IMR-90 (cell line): ENCODE data around the gene ADAMTSL2. TPM values are rescaled to one million over a fixed set of nuclear protein-coding genes. Genes with fewer than 3 reads are reported as not detected.

Experiments used
- ATAC-seq: fragments of 200-7000 bp; cut with Tn5 transposase; 2 replicates; pipeline ENCODE4 v1.9.1; 2020; ENCODE audit warnings: low read depth, mild to moderate bottlenecking, moderate library complexity
- BruUV-seq: library from RNA; stranded (reverse); fragments of 400-500 nt; replicated peaks from 2 replicates; lab custom pipeline; 2021; lab: Mats Ljungman, UMichigan
- CTCF ChIA-PET: fragments of 300-600 bp; formaldehyde crosslinking; extraction: SDS; loops from one replicate; lab custom pipeline; 2021; ENCODE audit warnings: antibody characterized with exemption; lab: Yijun Ruan, JAX
- POLR2A ChIA-PET: fragments of 300-600 bp; sonication (Branson Sonifier 250); formaldehyde crosslinking; loops from one replicate; lab custom pipeline; 2022; ENCODE audit warnings: antibody characterized with exemption; ENCODE audit not compliant: unreplicated experiment; lab: Charles Lee
- DNase-seq: peaks from one replicate; pipeline ENCODE4 v3.0.0; 2013
- H2AFZ ChIP-seq: replicated peaks from 2 replicates; pipeline ENCODE3; 2013; ENCODE audit warnings: low read length, mild to moderate bottlenecking; ENCODE audit not compliant: poor library complexity
- H2AK5ac ChIP-seq: 2 replicates; pipeline ENCODE4 v1.6.1; 2013; ENCODE audit warnings: low read depth, low read length, inconsistent platforms
- H2AK9ac ChIP-seq: replicated peaks from 2 replicates; pipeline ENCODE3; 2013; ENCODE audit warnings: mild to moderate bottlenecking, low read depth, low read length, moderate library complexity; ENCODE audit not compliant: poor library complexity
- H2BK120ac ChIP-seq: 2 replicates; pipeline ENCODE4 v1.6.1; 2013; ENCODE audit warnings: low read depth, low read length, inconsistent platforms
- H2BK15ac ChIP-seq: 3 replicates; pipeline ENCODE4 v1.6.1; 2013; ENCODE audit warnings: low read depth, low read length, inconsistent platforms
- H2BK20ac ChIP-seq: 2 replicates; pipeline ENCODE4 v1.6.1; 2013; ENCODE audit warnings: low read depth, mild to moderate bottlenecking, inconsistent platforms, low read length, moderate library complexity
- H2BK5ac ChIP-seq: 2 replicates; pipeline ENCODE4 v1.6.1; 2013; ENCODE audit warnings: mild to moderate bottlenecking, low read depth, low read length, inconsistent platforms; ENCODE audit not compliant: poor library complexity, severe bottlenecking
- H3K14ac ChIP-seq: replicated peaks from 2 replicates; pipeline ENCODE4 v1.6.1; 2013; ENCODE audit warnings: low read depth, low read length, inconsistent platforms
- H3K18ac ChIP-seq: 2 replicates; pipeline ENCODE4 v1.6.1; 2013; ENCODE audit warnings: low read depth, low read length, control low read depth
- H3K23ac ChIP-seq: 2 replicates; pipeline ENCODE4 v1.6.1; 2013; ENCODE audit warnings: low read depth, low read length, inconsistent platforms
- H3K27ac ChIP-seq: 2 replicates; pipeline ENCODE4 v1.5.1; 2013; ENCODE audit warnings: mild to moderate bottlenecking, control low read depth, low read length; ENCODE audit not compliant: insufficient read depth
- H3K27me3 ChIP-seq: 2 replicates; pipeline ENCODE4 v1.6.1; 2013; ENCODE audit warnings: low read length; ENCODE audit not compliant: control insufficient read depth, insufficient read depth
- H3K36me3 ChIP-seq: 2 replicates; pipeline ENCODE4 v1.6.1; 2013; ENCODE audit warnings: low read length, mixed read lengths; ENCODE audit not compliant: control insufficient read depth, insufficient read depth
- H3K4ac ChIP-seq: 2 replicates; pipeline ENCODE4 v1.6.1; 2013; ENCODE audit warnings: low read depth, low read length, inconsistent platforms
- H3K4me1 ChIP-seq: 2 replicates; pipeline ENCODE4 v1.6.1; 2013; ENCODE audit warnings: low read length, mixed read lengths; ENCODE audit not compliant: control insufficient read depth, insufficient read depth
- H3K4me2 ChIP-seq: 2 replicates; pipeline ENCODE4 v1.6.1; 2013; ENCODE audit warnings: low read depth, mild to moderate bottlenecking, control low read depth, low read length, moderate library complexity
- H3K4me3 ChIP-seq: 2 replicates; pipeline ENCODE4 v1.5.1; 2013; ENCODE audit warnings: low read depth, mild to moderate bottlenecking, control low read depth, low read length, moderate library complexity; ENCODE audit not compliant: insufficient read depth
- H3K56ac ChIP-seq: 2 replicates; pipeline ENCODE4 v1.6.1; 2013; ENCODE audit warnings: low read length, inconsistent platforms; ENCODE audit not compliant: insufficient read depth; ENCODE audit errors: extremely low read depth
- H3K79me1 ChIP-seq, 2 experiments: 2 replicates each; pipeline ENCODE4 v1.6.1; 2013; ENCODE audit warnings: low read length in 2 of 2, inconsistent platforms in 1 of 2, low read depth in 1 of 2
- H3K9ac ChIP-seq: 2 replicates; pipeline ENCODE4 v1.6.1; 2013; ENCODE audit warnings: low read depth, low read length, control low read depth
- H3K9me1 ChIP-seq: 2 replicates; pipeline ENCODE4 v1.6.1; 2013; ENCODE audit warnings: low read length, inconsistent platforms; ENCODE audit not compliant: insufficient read depth
- H3K9me3 ChIP-seq: 2 replicates; pipeline ENCODE4 v1.6.1; 2013; ENCODE audit warnings: low read length; ENCODE audit not compliant: control insufficient read depth, insufficient read depth
- H4K20me1 ChIP-seq: 2 replicates; pipeline ENCODE4 v1.6.1; 2013; ENCODE audit warnings: low read length, inconsistent platforms; ENCODE audit not compliant: insufficient read depth
- H4K5ac ChIP-seq: 2 replicates; pipeline ENCODE4 v1.6.1; 2013; ENCODE audit warnings: mild to moderate bottlenecking, low read depth, low read length, control low read depth
- H4K8ac ChIP-seq, 2 experiments: 2 replicates each; pipeline ENCODE4 v1.6.1; 2013; ENCODE audit warnings: low read depth in 2 of 2, low read length in 2 of 2, control low read depth in 1 of 2, inconsistent platforms in 1 of 2
- H4K91ac ChIP-seq: 2 replicates; pipeline ENCODE4 v1.6.1; 2013; ENCODE audit warnings: low read depth, low read length, inconsistent platforms; ENCODE audit not compliant: insufficient read depth
- BHLHE40 ChIP-seq: fragments of 150-350 bp; IDR thresholded peaks from 2 replicates; pipeline ENCODE4 v1.6.1; 2016; ENCODE audit warnings: mild to moderate bottlenecking, low read depth, low read length
- CHD1 ChIP-seq: IDR thresholded peaks from 2 replicates; pipeline ENCODE4 v1.6.1; 2012; ENCODE audit warnings: low read depth, low read length, improper control_type of control experiment
- FOS ChIP-seq: fragments of 150-350 bp; IDR thresholded peaks from 2 replicates; pipeline ENCODE4 v1.6.1; 2016; ENCODE audit warnings: low read depth, low read length
- MAFK ChIP-seq: IDR thresholded peaks from 2 replicates; pipeline ENCODE4 v1.6.1; 2012; ENCODE audit warnings: low read depth, low read length, improper control_type of control experiment
- MAZ ChIP-seq: IDR thresholded peaks from 2 replicates; pipeline ENCODE4 v1.6.1; 2012; ENCODE audit warnings: low read depth, mild to moderate bottlenecking, low read length, improper control_type of control experiment, moderate library complexity, borderline replicate concordance
- NFE2L2 ChIP-seq: fragments of 150-350 bp; IDR thresholded peaks from 2 replicates; pipeline ENCODE4 v1.6.1; 2016; ENCODE audit warnings: low read depth, mild to moderate bottlenecking, low read length
- WGBS, 2 experiments: methylation state at CpG; one replicate each; pipeline versions ENCODE4 v1.1.5 to v1.1.7; 2013; ENCODE audit warnings: missing lambda C conversion rate in 2 of 2; ENCODE audit not compliant: insufficient read length in 1 of 2; ENCODE audit errors: extremely low coverage in 2 of 2; 5-methylcytosine and 5-hydroxymethylcytosine counted together
- dilution Hi-C: fragments of 300-500 bp; cut with HindIII; formaldehyde crosslinking; loops from one replicate; pipeline ENCODE4 v1.14.3; 2018; ENCODE audit warnings: low sequenced_read_pairs; ENCODE audit not compliant: unreplicated experiment
- in situ Hi-C: fragments of 300-500 bp; cut with MboI; formaldehyde crosslinking; loops from 3 replicates; pipeline ENCODE4 v1.14.3; 2019; ENCODE audit warnings: low sequenced_read_pairs, inconsistent platforms, mixed read lengths
- intact Hi-C: fragments of 100-400 bp; cut with micrococcal nuclease; formaldehyde crosslinking; loops from 2 replicates; pipeline ENCODE4 v1.10.0; 2022
- polyA plus RNA-seq, 3 experiments: library from polyadenylated mRNA; depleted of rRNA; stranded (reverse); fragments of >200 nt; gene quantifications; 2 replicates each; pipeline ENCODE4 v1.2.3, GENCODE V29; 2012; ENCODE audit warnings: low replicate concordance in 1 of 3
- total RNA-seq: library from RNA; depleted of rRNA; stranded (reverse); fragments of >200 nt; gene quantifications from 2 replicates; pipeline ENCODE4 v1.2.3, GENCODE V29; 2012
- TF ChIP-seq, protein P1 (sequence below): fragments of 150-350 bp; IDR thresholded peaks from 2 replicates; pipeline ENCODE4 v1.6.1; 2016; ENCODE audit warnings: low read depth, mild to moderate bottlenecking, low read length, moderate library complexity, borderline replicate concordance
- TF ChIP-seq, protein P2 (sequence below): conservative IDR thresholded peaks from 2 replicates; pipeline ENCODE4 v1.5.1; 2012; ENCODE audit warnings: mild to moderate bottlenecking, low read depth, low read length, improper control_type of control experiment

The ADAMTSL2 gene
- total and polyA plus RNA-seq, 2 of the 4 experiments (the other 2 are of a cell fraction): not detected

DNA sequence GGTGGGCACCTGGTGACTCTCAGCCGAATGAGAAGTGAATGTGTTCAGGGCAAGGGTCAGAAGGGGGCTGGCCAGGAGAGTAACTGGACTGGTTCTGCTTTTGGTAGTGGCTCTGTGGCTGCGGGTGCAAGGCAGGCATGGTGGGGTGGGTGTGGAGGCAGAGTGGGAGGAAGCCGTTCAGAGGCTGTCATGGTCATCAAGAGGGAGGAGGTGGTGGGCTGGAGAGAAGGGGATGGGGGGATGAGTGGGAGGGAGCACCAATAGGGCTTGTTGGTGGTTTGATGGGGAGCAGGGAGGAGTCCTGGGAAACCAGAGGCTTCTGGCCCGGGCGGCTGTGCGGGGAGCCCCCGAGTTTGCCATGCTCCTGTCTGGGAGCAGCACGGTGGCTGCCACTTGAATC is 61.4 kb downstream of the ADAMTSL2 start:
- Histone ChIP-seq H3K4ac (no peak overlapping the region), H3K4me3 (no peak overlapping the region), H2BK5ac (no peak overlapping the region), H2AFZ (no peak overlapping the region), H2AK9ac (no peak overlapping the region), H3K14ac (no peak overlapping the region), H4K91ac (no peak overlapping the region), H3K9me1 (no peaks in the 10 kb centered on the region), H3K4me2 (no peak overlapping the region), H4K5ac (no peak overlapping the region), H4K8ac (no peak overlapping the region), H3K27me3 (peaks cover 10% of the 10 kb centered on the region; the same call in 1 of the 2 replicates), H3K4me1 (no peaks in the 10 kb centered on the region), H3K9ac (no peak overlapping the region), H2AK5ac (no peak overlapping the region), H2BK20ac (no peak overlapping the region), H3K18ac (no peak overlapping the region), H3K56ac (no peak overlapping the region), H3K9me3 (peaks cover 20% of the 10 kb centered on the region), H3K36me3 (no peaks in the 10 kb centered on the region), H3K23ac (no peak overlapping the region), H2BK120ac (no peak overlapping the region), H3K27ac (no peak overlapping the region), H3K79me1 (no peaks in the 10 kb centered on the region), H4K20me1 (no peaks in the 10 kb centered on the region; the same call in 1 of the 2 replicates), H2BK15ac (no peak overlapping the region)
- ChIA-PET CTCF (no interaction called here), POLR2A (no interaction called here)
- no TSS peak for BruUV-seq
- 52% methylated on average over 3 of the region's 8 CpGs; no CpG with 5 or more reads in 1 of the 2 experiments for WGBS, 2 experiments
- in situ Hi-C loops: no loop called here
- TF ChIP-seq, protein P1, sequence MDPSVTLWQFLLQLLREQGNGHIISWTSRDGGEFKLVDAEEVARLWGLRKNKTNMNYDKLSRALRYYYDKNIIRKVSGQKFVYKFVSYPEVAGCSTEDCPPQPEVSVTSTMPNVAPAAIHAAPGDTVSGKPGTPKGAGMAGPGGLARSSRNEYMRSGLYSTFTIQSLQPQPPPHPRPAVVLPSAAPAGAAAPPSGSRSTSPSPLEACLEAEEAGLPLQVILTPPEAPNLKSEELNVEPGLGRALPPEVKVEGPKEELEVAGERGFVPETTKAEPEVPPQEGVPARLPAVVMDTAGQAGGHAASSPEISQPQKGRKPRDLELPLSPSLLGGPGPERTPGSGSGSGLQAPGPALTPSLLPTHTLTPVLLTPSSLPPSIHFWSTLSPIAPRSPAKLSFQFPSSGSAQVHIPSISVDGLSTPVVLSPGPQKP: no peak
- no peak for TF ChIP-seq FOS
- no peak for TF ChIP-seq BHLHE40
- TF ChIP-seq MAFK: no peak
- no peak for TF ChIP-seq CHD1
- TF ChIP-seq, protein P2, sequence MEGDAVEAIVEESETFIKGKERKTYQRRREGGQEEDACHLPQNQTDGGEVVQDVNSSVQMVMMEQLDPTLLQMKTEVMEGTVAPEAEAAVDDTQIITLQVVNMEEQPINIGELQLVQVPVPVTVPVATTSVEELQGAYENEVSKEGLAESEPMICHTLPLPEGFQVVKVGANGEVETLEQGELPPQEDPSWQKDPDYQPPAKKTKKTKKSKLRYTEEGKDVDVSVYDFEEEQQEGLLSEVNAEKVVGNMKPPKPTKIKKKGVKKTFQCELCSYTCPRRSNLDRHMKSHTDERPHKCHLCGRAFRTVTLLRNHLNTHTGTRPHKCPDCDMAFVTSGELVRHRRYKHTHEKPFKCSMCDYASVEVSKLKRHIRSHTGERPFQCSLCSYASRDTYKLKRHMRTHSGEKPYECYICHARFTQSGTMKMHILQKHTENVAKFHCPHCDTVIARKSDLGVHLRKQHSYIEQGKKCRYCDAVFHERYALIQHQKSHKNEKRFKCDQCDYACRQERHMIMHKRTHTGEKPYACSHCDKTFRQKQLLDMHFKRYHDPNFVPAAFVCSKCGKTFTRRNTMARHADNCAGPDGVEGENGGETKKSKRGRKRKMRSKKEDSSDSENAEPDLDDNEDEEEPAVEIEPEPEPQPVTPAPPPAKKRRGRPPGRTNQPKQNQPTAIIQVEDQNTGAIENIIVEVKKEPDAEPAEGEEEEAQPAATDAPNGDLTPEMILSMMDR: no peak
- no peak for TF ChIP-seq MAZ
- no peak for TF ChIP-seq NFE2L2
- DNase-seq (no peak), ATAC-seq (no peak)
- dilution Hi-C loops: no loop called here
- intact Hi-C loops: no loop called here
